IPS DF 19.7 (cell line): Measurements from ENCODE around the gene CCNL1.
"Not testable (repeated sequence)": the region's sequence is repeated elsewhere in the genome, so short reads cannot be mapped to it uniquely, and the experiment has no call there.

Experiments
- DNase-seq: peaks from one replicate; pipeline ENCODE4 v3.0.0-alpha.2; 2013; ENCODE audit warnings: low read depth, low spot score

Gene CCNL1

DNA sequence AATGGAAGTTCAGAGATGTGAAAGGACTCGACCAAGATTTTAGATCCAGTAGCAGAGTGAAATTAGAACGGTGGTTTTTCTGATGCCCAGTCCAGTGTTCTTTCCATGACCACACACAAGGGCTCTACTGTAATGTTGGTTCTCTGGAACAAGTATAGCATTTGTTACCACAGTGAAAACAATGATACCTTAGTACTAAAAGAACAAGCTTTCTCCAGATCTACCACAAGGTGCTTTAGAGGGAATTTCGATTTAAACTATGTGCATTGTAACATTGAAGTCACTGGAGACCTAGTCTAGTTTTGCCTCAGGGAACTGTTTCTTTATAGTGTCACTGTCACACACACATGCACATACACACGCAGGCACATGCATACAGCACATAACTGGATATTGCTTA is 12.8 kb upstream of the CCNL1 start:
- no peak for DNase-seq

DNA sequence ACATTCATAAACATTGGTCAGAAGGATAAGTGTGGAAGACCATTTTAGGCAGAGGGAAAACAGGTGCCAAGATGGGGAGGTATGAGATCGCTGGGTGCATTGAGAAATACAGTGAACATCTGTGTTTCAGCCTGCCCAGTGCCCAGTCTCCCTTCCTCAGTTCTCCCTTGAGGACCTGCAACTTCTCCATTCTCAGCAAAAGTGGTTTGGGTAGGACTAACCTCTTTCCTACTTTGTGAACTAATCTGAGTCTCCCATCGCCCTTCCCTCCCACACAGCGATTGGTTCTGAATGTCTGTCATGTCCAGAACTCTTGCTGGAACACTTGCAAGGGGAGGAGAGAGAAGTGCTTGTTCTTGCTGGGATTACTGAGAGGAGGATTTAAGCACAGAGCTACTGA is 10.9 kb upstream of the CCNL1 start:
- no peak for DNase-seq

DNA sequence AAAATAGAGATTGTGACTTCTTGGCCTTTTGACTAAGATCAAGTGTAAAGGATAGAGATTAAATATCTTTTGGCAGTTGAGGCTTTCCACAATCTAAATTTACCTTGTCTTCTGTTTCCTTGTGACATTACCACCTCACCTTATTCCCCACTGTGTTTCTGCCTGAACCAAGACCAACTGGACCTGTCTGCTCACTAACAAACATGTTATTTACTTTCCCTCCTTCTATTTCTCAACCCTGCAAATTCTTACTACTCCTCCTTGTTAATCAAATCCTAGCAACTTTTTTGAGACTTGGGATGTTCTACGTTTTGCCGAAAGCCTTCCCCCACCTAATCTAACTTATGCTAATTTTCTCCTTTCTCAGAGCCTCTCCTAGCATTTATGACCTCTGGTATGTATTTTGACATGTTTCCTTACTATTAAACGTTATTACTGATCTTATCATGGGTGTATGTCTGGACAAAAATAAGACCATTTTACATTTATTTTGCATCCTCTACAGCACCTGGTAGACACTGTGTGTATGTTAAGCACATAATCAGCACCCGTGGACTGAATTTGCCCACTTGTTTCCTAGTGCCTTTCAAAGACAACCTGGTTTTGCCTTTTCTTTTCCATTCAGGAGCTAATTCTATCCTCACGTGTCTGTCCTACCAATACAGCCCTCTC is 7.6 kb upstream of the CCNL1 start:
- no peak for DNase-seq

DNA sequence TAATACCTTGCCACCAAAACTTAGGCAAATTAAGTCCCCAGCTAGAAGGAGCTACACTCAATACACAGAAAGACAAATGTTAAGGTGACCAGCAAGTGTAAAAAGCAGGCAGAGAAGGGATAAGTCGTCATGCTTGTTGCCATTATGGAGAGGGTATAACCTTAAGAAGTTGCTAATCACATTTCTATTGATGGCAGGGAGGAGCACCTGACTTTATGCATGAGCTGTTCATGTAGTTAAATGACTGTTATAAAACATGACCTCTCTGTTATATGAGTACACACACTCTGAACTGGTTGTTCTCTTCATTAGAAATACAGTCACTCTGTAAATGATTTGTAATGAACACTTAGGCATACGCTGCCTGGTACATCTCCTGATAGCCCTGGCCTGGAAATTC is 6.6 kb upstream of the CCNL1 start:
- DNase-seq, result no peak

DNA sequence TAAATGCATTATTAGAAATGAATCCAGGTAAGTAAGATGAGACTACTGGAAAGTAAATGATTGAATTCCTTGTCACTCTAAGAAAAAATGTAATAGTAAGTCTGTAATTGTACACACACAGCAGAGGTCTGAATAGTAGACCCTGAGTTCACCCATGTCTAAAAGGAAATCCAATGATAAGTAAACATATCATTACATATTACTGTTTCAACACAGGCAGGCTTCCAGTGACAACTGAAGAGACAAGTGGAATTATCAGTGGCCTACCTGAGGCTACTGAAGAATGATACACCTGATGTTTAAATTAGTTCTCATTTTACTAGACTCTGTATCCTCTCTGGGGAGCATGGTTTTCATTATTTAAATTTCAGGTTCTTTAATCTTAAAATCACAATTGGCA is 6.2 kb upstream of the CCNL1 start:
- no peak for DNase-seq

DNA sequence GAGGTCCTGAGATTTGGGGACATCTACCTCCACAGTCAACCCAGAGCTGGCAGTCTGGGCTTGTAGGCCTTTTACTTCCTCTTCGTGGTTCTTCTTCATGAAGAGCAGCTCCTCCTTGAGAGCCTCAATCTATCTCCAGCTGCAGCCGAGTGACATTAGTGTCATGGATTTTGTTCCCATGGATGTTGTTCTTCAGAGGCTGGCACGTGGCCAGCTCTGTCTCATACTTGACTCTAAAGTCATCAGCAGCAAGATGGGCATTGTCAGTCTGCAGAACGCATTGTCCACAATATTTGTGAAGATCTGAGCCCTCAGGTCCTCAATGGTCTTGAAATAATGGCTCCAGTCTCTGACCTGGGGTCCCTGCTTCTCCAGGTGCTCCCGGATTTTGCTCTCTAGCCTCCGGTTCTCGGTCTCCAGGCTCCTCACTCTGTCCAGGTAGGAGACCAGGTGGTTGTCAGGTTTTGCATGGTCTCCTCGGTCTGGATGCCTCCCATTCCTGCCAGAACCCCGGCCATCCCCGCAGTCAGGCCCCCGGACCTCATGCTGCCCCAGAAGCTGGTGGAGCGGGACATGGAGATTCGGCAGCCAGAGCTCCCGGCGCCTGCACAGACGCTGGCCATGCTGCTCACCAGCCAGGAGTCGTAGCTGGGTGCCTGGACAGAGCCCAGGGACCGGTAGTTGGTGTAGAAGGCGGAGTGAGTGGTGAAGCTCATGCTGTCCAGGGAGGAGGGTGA is 3.4 kb upstream of the CCNL1 start:
- DNase-seq, result no peak

DNA sequence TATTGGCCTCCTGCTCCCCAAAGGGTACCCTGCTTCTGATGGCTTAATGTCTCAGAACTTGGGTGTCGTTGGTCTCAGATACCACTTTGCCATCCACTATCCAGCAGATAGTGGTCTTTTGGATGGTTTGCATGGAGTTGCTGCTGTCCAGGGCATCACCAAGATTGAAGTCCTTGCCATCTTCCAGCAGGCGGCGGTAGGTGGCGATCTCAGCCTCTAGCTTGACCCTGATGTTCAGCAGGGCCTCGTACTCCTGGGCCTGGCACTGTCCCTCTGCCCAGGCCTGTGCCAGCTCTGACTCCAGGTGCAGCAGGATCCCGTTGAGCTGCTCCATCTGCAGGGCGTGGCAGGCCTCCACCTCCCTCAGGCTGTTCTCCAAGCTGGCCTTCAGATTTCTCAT is 2.7 kb upstream of the CCNL1 start:
- DNase-seq, result not testable (repeated sequence)

DNA sequence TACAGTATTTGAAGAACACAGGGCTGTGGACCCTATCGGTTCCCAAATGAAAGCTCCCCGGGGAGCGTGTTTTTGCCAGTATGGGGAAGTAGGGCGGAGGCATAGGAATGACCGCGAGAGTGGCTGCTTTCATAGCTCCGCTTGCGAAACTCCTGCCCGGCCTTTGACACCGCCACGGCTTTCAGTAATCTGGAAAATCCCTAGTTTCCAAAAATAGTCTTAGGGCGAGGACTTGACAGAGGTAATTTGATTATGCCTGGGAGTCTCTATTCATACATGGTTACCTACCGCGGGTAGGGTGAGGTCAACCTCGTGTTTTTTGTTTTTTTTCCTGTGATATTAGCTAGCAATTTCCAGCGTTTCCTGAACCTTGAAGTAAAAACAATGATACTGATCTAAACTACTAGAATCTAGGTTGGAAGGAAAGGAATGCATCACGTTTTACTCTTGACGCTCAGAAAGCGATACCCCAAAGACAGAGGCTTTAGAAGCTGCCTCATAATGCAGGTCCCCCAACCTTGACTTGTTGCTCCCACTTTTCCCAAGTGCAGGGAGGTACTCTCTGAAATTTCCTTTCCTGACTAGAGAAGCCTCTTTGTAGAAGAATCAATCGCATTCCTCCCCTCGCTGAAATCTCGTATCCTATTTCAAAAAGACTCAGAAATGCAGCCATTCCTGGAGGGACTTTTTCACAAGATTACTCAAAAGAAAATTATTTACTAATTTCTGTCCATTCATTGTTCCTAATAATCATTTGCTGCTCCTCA is 894 bp upstream of the CCNL1 start:
- DNase-seq, result no peak

DNA sequence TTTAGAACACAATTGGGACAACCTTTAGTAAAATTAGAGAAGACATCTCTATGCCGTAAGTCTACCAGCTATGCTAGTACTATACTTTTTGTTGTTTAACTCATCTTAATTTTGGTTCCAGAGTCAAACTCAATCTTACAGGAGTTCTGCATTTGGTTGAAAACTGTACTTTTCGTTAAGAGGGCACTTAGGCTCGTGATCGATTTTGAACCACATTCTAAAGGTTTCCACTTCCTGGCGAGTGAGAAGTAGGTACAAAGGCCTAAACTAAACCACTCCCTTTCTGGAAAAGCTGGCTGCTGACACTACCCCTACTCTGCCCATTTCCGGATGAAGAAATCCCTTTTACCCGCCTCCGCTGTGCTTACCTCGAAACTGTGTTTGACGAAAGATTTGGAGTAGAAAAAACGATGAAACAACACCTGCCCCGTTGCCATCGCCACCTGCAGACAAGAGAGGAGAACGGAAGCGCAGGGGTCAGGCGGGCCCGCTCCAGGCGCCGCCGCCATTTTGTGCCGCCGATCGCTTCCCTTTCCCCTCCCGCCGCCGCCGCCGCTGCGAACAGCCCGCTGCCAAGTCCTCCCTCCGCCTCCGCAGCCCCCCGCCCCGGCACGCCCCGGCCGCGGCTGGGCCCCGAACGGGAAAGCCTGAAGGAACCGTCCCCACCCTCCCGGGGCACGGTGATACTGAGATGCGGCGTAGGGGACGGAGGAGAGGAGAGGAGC is 748 bp downstream of the CCNL1 start:
- DNase-seq, result no peak

DNA sequence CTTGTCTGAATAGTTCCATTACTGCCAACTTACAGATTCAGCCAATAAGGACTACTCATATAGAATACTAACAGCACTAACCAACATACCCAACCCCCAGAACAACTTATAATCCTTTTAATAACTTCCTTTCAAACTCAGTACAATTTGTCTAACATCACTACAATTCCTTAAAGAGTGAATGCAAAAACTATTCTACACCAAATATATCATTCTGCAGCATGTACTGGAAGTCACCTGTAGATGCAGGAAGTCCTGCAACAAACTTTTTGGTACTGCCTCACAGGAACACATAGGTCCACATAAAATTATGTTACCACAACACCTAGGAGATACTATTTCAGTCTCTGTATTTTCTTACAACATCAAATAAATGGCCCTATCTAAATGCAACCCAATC is 2.1 kb downstream of the CCNL1 start:
- no peak for DNase-seq

DNA sequence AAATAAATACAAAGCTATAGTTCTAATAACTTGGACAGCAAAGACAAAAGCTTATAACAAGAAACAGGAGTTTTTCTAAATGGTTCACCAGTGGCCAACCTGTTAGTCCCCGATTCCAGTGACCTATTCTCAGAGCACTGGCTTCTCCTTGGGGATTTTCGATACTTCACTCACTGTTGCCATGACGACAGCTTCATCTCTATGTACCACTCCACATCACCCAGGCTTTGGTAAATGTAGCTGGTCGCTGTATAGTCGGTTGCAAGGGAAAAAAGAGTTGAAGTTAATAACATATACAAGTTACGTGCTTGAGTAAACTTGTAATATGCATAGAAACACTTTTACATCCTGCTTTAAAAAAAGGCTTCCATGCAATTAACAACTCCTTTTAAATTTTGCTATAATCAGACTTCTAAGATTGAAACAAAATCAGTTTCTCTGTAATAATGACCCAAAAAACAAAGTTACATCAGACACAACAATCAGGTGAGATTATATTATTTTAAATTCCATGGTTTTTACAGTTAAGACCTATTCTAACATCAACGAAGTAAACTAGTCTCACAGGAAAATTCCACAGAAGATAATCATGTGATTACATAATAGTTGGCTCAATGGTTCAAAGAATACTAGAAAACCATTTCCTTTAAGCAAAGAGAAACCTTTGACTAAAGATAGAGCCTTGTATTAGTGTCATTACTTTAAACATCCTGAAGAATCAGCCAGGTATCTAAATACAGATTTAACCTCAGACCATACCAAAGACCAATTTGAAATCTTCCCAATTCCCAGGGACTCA is 2.9 kb downstream of the CCNL1 start:
- DNase-seq, result no peak

DNA sequence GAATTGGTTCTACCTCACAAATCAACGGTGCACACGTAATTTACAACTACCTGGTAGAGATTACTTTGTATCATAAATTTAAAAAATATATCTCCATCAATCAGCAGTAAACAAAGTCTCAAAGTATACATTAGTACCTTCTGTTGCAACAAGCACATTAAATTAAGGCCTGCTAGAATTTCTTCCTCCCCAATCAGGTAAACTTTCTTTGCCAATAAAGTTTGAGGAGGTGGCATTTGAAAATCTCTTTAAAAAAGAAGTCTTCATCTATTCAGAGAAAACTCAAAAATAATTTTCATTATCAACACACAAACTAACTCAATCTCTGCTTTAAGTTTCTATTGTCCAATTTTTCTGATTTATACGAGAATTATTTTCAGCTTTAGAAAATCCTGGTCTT is 4.4 kb downstream of the CCNL1 start:
- DNase-seq, result no peak

DNA sequence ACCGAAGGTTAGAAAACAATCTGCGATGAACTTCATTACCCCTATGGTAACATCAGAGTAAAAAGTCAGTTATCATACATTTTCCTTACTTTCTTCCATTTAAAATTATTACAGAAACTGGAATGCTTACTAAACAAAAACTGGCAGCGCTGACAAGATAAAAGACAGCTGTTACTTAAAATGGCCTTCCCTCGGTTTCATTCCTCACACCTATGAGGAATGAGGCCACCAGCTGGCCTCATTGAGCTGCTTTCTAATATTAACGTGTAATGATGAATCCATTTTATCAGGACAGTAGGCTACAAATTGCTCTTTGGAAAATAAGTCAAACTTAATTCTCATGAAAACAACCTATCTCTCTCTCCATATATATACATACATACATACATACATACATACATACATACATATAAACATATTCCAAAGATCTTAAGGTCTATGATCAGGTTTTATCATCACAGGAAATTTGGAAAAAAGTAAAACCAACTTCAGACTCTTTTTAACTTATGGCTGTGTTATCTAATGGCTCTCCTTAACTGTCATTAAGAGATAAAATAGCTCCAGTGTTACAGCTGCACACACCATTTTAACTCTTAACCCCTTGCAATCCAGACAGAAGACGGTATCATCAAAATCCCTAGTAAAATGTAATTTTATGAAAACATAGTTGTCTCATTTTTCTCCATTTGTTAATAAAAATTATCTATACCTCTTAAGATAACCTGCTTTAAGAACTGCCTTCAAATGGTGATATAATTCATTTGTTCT is 5.2 kb downstream of the CCNL1 start:
- no peak for DNase-seq

DNA sequence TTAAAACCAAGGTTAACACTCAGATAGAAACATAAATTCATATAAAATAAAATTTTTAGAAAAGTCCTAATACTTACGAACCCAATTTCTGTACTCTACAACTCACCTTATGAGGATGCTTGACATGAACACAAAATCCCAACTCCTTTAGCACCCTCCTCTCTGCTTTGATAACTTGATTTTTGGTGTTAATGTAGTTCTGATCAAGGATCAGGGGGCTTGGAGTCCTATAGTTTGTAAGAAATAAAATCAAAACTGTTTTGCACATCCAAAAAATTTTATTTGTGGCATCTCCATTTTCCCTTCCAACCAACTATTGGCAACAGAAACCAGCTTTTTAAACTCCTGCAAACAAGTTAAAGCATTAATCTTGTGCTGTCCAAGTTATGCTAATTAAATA is 7.0 kb downstream of the CCNL1 start:
- DNase-seq, result no peak

DNA sequence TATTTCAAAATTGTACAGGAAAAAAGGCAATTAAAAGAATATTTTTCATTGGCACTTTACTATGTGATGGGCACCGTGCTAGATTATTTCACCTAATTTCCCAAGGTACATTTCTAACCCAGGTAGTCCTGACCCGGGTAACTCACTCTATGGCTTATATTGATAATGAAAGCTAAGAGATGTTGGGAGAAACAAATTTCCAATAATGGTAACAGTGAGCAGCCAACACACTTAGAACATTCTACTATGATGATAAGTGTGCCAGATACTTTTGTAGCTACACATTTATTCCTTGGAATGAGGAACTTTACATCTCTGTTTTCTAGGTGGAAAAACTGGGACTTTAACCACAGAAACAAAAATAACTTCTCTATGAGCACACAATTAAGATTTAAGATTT is 7.5 kb downstream of the CCNL1 start:
- no peak for DNase-seq

DNA sequence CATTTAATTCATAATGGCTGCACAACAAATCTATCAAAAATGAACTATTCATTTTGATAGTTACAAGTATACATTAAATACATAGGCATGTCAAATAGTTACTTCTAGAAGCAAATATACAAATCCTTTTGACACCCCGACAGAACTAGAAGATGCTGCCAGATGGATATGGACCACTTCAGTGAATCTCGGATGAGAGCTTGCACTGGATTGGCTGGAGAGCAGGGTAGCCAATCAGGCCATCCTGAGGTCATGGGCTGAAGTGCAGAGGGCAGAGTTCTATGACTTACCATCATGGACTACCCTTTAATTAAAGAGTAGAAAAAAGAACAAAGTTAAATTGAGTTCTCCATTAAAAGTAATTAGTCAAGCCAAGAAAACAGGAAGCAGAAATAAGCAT is 8.3 kb downstream of the CCNL1 start:
- DNase-seq, result no peak

DNA sequence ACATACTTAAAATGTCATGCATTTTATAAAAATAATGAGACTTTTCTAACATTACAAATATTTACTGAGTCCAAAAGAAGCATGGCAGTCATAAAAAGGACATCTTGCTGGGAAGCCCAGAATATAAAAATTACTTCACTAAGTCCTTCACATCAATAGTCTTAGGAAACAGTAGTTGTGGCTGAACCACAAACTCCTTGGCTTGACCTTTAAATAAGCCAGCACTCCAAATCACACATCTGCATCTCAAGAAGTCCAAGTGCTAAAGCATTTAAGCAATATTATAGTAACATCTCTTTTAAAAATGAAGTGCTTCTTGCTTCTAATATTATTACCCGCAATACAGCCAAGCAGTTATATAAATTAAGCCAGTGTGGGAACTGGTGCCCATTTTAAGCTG is 8.8 kb downstream of the CCNL1 start:
- DNase-seq, result no peak

DNA sequence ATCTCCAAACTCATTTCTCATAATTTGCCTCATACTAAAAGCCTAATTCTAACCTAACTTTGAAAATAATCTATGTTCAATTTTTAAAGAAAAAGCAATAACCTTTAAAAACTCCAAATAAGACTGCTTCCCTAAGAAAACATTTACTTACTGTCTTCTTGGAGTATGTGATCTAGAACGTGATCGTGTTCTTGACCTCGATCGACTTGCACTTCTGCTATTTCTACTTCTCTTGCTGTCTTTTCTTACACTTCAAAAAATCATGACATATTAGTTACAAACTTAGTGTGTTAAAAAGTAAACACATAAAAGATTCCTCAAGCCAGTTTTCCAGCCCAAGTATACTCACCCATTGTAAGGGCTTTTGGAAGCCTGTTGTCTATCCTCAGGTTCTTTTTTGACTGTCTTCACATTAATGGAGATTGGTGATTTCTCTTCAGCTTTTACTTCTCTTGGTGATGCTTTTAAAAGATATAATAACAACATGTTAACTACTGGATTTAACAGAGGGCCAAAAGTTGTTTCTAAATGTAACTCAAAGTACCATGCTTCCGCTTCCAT is 10.7 kb downstream of the CCNL1 start:
- no peak for DNase-seq

DNA sequence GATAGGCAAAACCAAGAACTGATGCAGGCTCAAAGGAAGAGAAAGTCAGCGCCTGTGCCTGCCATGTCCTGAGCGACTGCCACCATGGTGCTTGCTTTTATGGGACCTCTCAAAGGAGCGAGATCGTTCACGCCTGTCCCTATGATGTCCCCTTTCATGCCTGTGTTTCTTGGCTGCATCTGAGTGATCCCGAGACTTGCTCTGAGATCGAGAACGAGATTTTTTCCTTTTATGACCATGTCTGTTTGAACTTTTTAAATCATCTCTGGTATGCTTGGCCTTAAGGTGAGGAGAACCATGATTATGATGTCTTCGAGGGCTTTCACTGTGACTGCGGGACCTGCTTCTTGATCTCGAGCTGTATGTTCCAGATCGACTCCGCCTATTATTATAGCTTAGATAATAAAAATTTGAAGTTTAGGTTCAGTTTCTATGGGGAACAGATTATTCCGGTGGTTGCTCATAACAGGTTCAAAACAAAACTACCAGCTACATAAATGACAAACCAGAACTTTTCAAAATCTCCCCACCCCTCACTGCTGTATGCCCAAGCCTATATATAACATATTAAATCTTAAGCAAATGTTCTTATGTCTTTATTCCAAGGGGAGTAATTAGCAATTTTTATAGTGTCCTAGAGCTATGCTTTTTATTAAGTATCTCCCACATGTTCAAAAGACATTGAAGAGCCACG is 11.6 kb downstream of the CCNL1 start:
- no peak for DNase-seq
